Activated CD4-positive, alpha-beta T cell treated with anti-CD3 and anti-CD28 coated beads, Interleukin-10, Interleukin-2, amounts not matched to agents 100 ng/mL and 50 ng/mL, durations not matched to agents 16 hours and 8 hours (primary cell): ENCODE measurements around the gene RHOG.

Source experiments
- DNase-seq: peaks from one replicate; pipeline ENCODE4 v3.0.0-alpha.2; 2020

The RHOG gene

DNA sequence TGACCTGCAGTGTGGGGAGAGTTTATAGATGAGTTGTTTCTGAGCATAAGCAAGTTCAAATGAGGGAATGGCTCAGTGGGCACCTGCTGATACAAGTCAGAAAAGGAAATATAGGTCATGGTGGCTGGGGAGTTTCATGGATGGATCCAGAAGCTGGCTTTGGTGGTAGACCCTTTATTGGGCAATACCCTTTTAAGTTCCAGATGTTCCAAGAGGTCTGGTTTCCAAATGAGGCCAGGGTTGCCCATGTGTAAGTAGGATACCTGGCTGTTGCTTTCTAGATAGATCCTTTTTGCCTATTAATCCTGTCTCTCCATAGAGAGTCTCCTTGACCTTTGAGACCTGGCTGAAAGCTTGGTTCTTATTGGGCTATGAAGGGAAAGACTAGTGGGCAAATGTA is 16.9 kb upstream of the RHOG start:
- DNase-seq = no peak

DNA sequence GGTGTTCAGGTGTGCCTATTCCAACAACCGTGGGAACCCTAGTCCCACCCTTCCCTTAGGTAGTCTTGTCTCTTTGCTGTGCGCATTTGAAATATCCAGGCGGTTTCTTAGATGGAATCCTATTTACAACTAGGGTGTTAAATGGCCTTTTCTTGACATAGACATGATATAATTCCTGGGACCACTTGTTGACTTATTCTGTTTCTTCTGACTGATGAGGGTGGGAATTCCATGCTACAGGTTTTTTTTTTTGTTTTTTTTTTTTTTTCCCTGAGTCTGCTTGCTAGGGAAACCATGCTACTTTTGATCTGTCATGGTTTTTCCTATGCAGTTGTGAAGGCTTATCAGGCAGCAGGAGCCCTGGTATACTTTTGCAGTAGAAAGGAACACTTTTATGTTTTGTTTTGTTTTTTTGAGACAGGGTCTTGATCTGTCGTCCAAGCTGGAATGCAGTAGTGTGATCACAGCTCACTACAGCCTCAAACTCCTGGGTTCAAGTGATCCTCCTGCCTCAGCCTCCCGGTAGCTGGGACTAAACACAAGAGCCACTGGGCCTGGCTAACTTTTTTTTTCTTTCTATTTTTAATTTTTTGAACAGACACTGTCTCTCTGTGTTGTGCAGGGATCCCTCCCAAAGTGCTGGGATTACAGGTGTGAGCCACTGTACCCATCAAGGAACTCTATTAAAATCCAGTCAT is 16.2 kb upstream of the RHOG start:
- DNase-seq = no peak

DNA sequence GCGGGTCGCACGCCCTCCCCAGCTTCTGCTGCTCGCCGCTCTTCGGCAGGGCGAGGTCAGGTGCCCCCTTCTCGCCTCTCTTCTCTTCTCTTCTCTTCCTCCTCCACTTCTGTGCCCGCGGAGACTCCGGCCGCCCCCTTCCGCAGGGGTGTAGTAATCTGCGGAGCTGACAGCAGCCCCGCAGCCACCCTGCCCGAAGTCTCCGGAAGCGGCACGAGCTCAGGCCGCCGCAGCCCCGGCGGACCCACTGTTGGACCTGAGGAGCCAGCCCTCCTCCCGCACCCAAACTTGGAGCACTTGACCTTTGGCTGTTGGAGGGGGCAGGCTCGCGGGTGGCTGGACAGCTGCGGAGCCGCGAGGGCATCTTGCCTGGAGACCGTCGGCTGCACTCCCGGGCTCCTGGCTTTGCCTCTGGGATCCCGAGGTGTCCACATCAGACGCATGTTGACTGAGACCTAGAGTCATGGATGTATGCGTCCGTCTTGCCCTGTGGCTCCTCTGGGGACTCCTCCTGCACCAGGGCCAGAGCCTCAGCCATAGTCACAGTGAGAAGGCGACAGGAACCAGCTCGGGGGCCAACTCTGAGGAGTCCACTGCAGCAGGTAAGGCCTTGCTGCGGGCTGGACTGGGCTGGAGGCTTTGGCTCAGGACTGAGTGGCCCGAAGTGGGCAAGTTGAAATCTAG is 15.2 kb upstream of the RHOG start:
- DNase-seq = peak; percentile 62

GRCh38 chr11:3854977-3855807 is 14.4 kb upstream of the RHOG start, which contains the start of gene STIM1:
Gene STIM1, plus strand, starts transcription at chr11:3855664. Its CDS starts 607 bp downstream, at chr11:3856271.
- DNase-seq = peak; percentile 98

GRCh38 chr11:3854660-3854976 is 13.9 kb upstream of the RHOG start:
- DNase-seq = no peak

- DNase-seq = peak; percentile 86
Observed at GRCh38 chr11:3853899-3854659, 13.3 kb upstream of the RHOG start.

DNA sequence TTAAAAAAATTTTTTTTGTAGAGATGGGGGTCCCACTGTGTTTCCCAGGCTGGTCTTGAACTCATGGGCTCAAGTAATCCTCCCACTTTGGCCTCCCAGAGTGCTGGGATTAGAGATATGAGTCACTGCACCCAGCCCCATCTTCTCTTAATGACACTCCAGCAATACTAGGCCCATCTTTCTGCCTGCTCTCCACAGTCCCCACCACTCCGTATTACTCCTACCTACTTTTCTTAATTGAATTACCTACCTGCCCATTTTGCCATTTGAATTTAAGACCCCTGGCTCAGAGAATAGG is 12.7 kb upstream of the RHOG start:
- DNase-seq = no peak

DNA sequence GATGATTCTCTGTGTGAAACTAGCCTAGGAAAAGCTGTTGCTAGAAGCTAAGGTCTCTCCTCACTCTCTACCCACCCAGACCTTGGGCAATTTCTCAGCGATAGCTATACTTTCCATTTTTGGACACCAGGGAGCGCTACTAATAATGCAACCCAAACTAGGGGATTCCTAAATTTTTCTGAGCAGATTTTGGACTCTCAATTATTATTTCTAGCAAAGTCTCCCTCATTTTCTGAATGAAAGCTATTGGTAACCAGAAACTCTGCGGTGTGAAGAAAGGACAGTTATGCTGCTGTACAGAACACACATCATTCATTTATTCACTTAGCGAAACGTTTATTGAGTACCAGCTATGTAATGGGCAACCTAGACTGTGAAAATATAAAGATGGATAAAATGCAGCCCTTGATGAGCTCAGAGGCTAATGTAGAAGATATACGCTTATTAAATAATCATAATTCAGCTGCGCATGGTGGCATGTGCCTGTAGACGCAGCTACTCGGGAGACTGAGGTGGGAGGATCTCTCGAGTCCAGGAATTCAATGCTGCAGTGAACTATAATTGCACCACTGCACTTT is 8.6 kb upstream of the RHOG start:
- peak; percentile 61 for DNase-seq

DNA sequence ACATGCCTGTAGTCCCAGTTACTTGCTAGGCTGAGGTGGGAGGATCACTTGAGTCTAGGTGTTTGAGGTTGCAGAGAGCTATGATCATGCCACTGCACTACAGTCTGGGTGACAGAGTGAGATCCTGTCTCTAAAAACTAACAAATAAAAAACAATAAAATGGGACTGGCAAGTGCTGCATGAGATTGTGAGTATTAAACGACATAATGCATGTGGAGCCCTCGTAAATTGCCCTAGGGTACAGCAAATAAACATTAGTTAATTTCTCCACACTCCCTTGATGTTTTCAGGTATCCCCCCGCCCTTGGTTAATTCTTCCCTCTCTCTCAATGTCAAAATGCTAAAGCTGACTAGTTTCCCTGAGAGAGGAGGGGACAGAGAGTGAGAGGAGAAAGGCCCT is 4.9 kb upstream of the RHOG start:
- DNase-seq = no peak

DNA sequence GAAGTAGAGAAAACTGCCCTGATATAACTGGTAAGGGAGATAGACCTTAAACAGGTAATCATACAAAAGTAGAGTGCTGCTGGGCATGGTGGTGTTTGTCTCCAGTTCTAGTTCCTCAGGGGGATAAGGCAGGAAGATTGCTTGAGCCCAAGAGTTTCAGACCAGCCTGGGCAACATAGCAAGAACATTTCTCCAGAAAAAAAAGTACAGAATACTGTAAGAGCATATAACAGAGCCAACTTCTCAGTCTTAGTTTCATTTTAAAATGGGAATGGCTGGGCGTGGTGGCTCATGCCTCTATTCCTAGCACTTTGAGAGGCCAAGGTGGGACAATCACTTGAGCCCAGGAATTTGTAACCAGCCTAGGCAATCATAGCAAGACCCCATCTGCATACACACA is 4.5 kb upstream of the RHOG start:
- no peak for DNase-seq

DNA sequence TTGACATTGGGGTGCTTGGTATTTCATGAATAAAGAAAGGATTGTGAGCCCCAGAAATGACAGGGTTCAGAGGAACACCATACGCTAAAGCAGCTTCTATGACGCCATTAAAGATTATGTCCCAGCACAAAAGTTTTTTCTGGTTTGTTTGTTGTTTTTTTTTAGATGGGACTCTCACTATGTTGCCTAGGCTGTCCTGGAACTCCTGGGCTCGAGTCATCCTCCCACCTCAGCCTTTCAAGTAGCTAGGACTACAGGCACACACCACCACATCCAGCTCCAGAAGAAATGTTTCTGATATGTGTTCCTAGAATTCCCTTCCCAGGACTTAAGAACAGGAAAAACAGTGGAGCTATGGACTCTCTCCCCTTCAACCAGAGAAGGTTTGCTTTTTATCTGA is 2.6 kb upstream of the RHOG start:
- DNase-seq = no peak

DNA sequence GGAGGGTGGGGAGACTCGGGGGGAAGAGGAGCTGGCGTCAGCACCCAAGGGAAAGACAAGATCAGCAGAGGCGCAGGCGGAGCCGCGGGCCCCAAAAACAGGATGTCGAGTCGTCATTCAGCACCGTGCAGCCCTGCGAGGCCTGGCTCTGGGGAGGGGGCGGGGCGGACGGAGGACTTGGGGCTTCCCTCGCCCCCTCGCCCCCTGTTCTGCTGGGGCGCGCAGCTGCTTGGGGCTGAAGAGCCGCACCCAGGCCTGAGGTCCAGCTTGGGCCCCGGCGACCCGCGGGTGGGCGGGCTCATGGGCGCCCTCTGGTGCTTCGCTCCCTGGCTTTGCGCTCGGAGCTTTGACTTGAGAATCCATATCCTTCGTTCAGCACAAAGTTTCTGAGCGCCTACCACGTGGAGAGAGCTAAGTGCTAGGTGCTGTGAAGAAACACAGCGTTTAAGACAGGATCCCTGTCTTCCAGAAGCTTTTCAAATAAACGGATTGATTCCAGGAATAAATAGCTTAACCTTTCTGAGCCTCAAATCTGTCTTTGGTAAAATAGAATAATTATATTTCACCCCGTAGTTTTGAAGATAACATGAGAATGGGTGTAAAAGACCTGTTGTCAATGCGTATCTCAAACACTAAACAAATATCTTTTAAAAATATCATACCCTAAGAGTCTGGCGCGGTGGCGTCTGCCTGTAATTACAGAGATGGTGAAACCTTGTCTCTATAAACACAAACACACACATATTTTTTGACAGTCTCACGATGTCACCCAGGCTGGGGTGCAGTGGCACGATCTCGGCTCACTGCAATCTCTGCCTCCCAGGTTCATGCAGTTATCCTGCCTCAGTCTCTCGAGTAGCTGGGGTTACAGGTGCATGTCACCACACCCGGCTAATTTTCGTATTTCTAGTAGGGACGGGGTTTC is 929 bp upstream of the RHOG start:
- DNase-seq = peak; percentile 94

- peak; percentile 46 for DNase-seq
Observed at GRCh38 chr11:3840004-3840869, 522 bp downstream of the RHOG start.

GRCh38 chr11:3838504-3838903 is 2.3 kb downstream of the RHOG start:
- no peak for DNase-seq

DNA sequence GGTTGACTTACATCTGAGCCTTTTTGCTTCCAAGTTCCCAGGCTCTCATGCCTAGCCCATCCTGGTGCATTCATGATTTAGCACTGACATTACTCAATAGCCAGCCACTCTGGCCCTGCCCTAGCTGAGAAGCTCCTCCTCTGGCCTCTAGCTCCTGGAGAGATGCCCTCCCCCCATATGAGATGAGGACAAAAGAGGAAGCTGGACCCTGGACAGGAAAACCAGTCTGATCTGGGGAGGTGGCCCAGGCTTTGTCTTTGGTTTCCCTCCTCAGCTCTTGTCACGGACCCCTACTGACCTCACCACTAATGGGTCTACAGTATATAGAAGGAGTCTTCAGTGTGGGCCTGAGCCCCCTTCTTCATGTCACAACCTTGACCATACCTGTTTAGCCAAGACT is 3.0 kb downstream of the RHOG start:
- no peak for DNase-seq

DNA sequence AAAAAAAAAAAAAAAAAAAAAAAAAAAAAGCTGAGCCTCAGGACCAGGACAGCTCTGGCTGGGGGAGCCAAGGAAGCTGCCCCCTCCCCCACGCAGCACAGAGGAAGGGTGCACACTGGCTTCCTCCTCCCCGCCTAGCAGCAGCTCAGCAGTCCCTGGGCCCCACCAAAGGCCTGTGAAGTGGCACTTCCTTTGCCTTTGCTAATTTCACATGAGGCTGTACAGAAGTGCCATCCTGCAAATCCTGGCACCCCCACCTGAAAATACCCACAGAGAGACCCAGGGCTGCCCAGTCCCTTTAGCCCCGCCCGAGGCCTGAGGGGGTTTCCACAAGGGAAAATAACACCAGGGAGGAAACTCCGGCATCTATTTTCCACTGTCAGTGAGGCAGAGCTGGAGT is 3.9 kb downstream of the RHOG start:
- peak; percentile 75 for DNase-seq

GRCh38 chr11:3835751-3836150 is 5.0 kb downstream of the RHOG start:
- DNase-seq = no peak

- DNase-seq = peak; percentile 48
Observed at GRCh38 chr11:3834664-3835461, 5.9 kb downstream of the RHOG start.

DNA sequence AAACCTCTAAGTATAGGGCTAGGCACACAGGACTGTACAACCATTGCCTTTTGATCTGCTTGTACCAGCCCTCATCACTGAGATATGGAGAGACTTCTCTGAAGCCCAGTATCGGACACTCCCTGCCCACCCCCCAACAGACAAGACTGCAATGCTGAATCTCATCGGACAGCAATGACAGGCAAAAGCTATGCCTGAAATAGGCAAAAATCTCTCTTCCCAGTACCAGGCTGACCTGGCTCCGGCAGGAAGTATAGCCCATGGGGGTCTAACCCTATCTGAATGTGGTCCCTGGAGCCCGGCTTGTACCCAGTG is 6.5 kb downstream of the RHOG start:
- DNase-seq = no peak

DNA sequence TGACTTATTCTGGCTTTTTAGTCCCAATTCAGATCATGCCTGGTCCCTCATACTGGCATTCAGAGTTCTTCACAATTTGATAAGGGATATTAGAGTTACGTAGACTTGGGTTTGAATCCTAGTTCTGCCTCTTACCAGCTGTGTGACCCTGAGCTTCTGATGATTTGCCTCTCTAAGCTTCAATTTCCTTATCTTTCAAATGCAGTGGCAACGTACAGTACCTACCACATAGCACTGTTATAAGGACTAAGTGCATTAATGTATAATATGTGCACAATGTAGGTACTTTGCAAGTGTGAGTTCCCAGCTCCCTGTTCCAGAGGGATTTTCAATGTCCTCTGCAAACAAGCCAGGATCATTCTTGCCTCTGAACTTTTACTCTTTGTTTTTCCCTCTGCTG is 7.3 kb downstream of the RHOG start:
- no peak for DNase-seq
